Panc1 (cell line): ENCODE results near the gene RETREG1. TPM values are rescaled to one million over a fixed set of nuclear protein-coding genes. Genes with fewer than 3 reads are reported as not detected.

Experiments
- ATAC-seq: fragments of 200-7000 bp; cut with Tn5 transposase; 2 replicates; pipeline ENCODE4 v1.9.1; 2020; ENCODE audit warnings: mild to moderate bottlenecking, moderate library complexity
- BruUV-seq: library from RNA; stranded (reverse); fragments of 400-500 nt; replicated peaks from 2 replicates; lab custom pipeline; 2021; lab: Mats Ljungman, UMichigan
- CTCF ChIA-PET: fragments of 300-600 bp; sonication (Branson Sonifier 250); formaldehyde crosslinking; loops from one replicate; lab custom pipeline; 2022; ENCODE audit warnings: antibody characterized with exemption; lab: Charles Lee
- POLR2A ChIA-PET: fragments of 300-600 bp; sonication (Branson Sonifier 250); formaldehyde crosslinking; loops from one replicate; lab custom pipeline; 2022; ENCODE audit warnings: antibody characterized with exemption; lab: Charles Lee
- DNase-seq: peaks from one replicate; pipeline ENCODE4 v3.0.0-alpha.2; 2010; ENCODE audit warnings: low read depth, low spot score
- H3K27ac ChIP-seq: 2 replicates; pipeline ENCODE4 v1.5.1; 2011; ENCODE audit warnings: mild to moderate bottlenecking, low read length, inconsistent platforms
- H3K27me3 ChIP-seq: fragments of 200-500 bp; sonication (Bioruptor generic); 2 replicates; pipeline ENCODE4 v1.6.0; 2014; ENCODE audit warnings: low read length, inconsistent platforms; ENCODE audit not compliant: control insufficient read depth, insufficient read depth
- H3K36me3 ChIP-seq: fragments of 200-500 bp; sonication (Bioruptor generic); 2 replicates; pipeline ENCODE4 v1.5.1; 2014; ENCODE audit warnings: inconsistent platforms, mild to moderate bottlenecking, low read length, moderate library complexity; ENCODE audit not compliant: control insufficient read depth, insufficient read depth
- H3K4me1 ChIP-seq: 2 replicates; pipeline ENCODE4 v1.5.1; 2011; ENCODE audit warnings: inconsistent platforms, mild to moderate bottlenecking, low read length, moderate library complexity; ENCODE audit not compliant: control insufficient read depth, insufficient read depth
- H3K4me3 ChIP-seq, 2 experiments: 2 replicates each; pipeline ENCODE4 v1.5.1; 2011 to 2012; ENCODE audit warnings: low read depth in 2 of 2, low read length in 2 of 2, mild to moderate bottlenecking in 2 of 2, inconsistent platforms in 1 of 2, moderate library complexity in 1 of 2
- H3K9me3 ChIP-seq: fragments of 200-500 bp; sonication (Bioruptor generic); 2 replicates; pipeline ENCODE4 v1.5.1; 2014; ENCODE audit warnings: low read depth, mild to moderate bottlenecking, inconsistent platforms, low read length, moderate library complexity; ENCODE audit not compliant: control insufficient read depth, insufficient read depth
- CTCF ChIP-seq: fragments of 450-650 bp; IDR thresholded peaks from 2 replicates; pipeline ENCODE4 v1.5.1; 2017; ENCODE audit warnings: mild to moderate bottlenecking
- POLR2AphosphoS5 ChIP-seq: IDR thresholded peaks from 2 replicates; pipeline ENCODE4 v1.6.1; 2012; ENCODE audit warnings: mild to moderate bottlenecking, low read depth, low read length, moderate library complexity
- REST ChIP-seq, 2 experiments: IDR thresholded peaks; 2 replicates each; pipeline ENCODE4 v1.6.1; 2011 to 2012; ENCODE audit warnings: low read depth in 2 of 2, control low read depth in 1 of 2, low read length in 1 of 2, mild to moderate bottlenecking in 1 of 2, moderate library complexity in 1 of 2; ENCODE audit not compliant: insufficient read depth in 1 of 2
- SIN3A ChIP-seq: IDR thresholded peaks from 2 replicates; pipeline ENCODE4 v1.6.1; 2012; ENCODE audit warnings: low read depth, mild to moderate bottlenecking, low read length, moderate library complexity, borderline replicate concordance; ENCODE audit not compliant: insufficient read depth
- TCF7L2 ChIP-seq: IDR thresholded peaks from 2 replicates; pipeline ENCODE4 v1.6.1; 2011; ENCODE audit warnings: mild to moderate bottlenecking, low read depth, low read length, inconsistent platforms
- in situ Hi-C: cut with HindIII; loops from 2 replicates; pipeline ENCODE4 v1.10.0; 2016; ENCODE audit warnings: low sequenced_read_pairs, low pct_unique_long_range_greater_than_20kb
- intact Hi-C: fragments of 100-400 bp; cut with micrococcal nuclease; formaldehyde crosslinking; loops from one replicate; pipeline ENCODE4 v1.10.0; 2022; ENCODE audit not compliant: unreplicated experiment
- total RNA-seq: library from RNA; stranded (reverse); gene quantifications from one replicate; pipeline ENCODE4 v1.2.1, GENCODE V29; 2021; ENCODE audit not compliant: unreplicated experiment

Gene RETREG1
- total RNA-seq, 1 experiment from 2014 or later, result 0.74 TPM

- DNase-seq (no peak), ATAC-seq (no peak)
- ChIA-PET CTCF (no interaction called here), POLR2A (no interaction called here)
- no peak overlapping the region for H3K4me3 ChIP-seq
- H3K9me3 ChIP-seq, result no peaks in the 10 kb centered on the region
- H3K36me3 ChIP-seq, result no peaks in the 10 kb centered on the region
- no peak for TF ChIP-seq POLR2AphosphoS5
- no peak for TF ChIP-seq TCF7L2
- no peak for TF ChIP-seq CTCF
- TF ChIP-seq SIN3A, result no peak
- no peak for TF ChIP-seq REST (IDR thresholded peaks at IDR 0.05; ENCODE audit: insufficient read depth in 1 of 2, low read depth in 2 of 2, low read length in 1 of 2)
- in situ Hi-C loops, result no loop called here
- intact Hi-C loops, result no loop called here
- H3K4me1 ChIP-seq, result no peaks in the 10 kb centered on the region
- H3K27ac ChIP-seq, result no peak overlapping the region
- peaks cover 6% of the 10 kb centered on the region for H3K27me3 ChIP-seq
- no TSS peak for BruUV-seq
These were observed 55.1 kb downstream of the RETREG1 start for GRCh38 chr5:16561660-16562059.

GRCh38 chr5:16559702-16560101 is 57.1 kb downstream of the RETREG1 start:
- H3K4me1 ChIP-seq, result no peaks in the 10 kb centered on the region
- POLR2A ChIA-PET, result no interaction called here
- in situ Hi-C loops (no loop called here), intact Hi-C loops (no loop called here)
- DNase-seq (no peak), ATAC-seq (no peak)
- no peak overlapping the region for H3K27ac ChIP-seq
- peaks cover 4% of the 10 kb centered on the region; the same call in 1 of the 2 replicates for H3K27me3 ChIP-seq
- CTCF ChIA-PET, result no interaction called here
- BruUV-seq, result no TSS peak
- H3K9me3 ChIP-seq, result no peaks in the 10 kb centered on the region
- TF ChIP-seq TCF7L2, result no peak
- no peak for TF ChIP-seq REST (IDR thresholded peaks at IDR 0.05; ENCODE audit: insufficient read depth in 1 of 2, low read depth in 2 of 2, low read length in 1 of 2)
- H3K4me3 ChIP-seq, result no peak overlapping the region
- no peaks in the 10 kb centered on the region for H3K36me3 ChIP-seq
